Measurements from ENCODE around the gene ATG16L1.

Gene ATG16L1

DNA sequence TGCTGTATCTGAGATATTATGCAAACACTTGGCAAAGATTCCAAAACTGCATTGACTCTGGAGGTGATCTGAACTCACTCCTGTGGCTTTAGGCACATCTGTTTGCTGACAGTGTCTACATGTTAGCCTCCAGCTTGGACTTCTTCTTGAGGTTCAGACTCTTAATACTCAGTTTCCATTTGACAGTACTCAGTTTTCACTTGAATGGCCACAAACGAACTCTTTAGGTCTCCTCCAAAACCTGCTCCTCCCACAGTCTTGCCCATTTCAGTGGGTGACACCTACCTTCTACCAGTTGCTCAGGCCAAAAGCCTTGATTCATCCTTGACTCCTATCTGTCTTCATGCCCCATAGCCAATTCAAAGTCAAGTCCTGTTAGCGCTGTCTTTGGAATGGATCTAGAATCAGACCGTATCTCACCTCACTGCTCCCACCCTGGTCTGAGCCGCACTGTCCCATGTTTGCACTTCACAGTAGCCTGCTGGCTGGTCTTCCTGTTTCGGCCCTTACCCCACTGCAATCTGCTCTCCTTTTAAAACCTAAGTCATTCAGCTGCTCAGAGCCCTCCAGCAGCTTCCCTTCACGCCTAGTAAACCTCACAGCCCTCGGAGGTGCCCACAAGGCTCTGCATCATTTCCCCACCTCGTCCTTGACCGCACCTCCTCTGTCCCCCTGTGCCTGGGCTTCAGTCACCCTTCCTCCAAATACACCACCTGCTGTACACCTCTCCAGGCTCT is 10.5 kb downstream of the ATG16L1 start:
- DNase-seq = no peak

DNA sequence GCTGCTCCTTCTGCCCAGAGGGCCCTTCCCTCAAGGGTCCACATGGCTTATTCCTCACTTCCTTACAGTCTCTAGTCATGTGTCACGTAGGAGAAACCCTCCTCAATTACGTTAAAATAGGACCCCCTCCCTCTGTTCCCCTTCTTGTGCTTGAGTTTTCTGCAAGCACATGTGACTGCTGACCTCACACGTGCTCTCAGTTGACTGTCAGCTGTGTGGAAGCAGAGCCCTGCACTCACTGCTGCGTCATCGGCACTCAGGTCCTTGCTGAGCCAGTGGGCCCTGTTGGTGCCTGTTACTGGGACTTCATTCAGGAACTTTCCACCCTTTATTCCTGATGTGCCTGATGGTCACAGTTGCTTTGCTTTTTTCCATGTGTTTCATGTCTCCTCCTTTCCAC is 11.1 kb downstream of the ATG16L1 start:
- no peak for DNase-seq

DNA sequence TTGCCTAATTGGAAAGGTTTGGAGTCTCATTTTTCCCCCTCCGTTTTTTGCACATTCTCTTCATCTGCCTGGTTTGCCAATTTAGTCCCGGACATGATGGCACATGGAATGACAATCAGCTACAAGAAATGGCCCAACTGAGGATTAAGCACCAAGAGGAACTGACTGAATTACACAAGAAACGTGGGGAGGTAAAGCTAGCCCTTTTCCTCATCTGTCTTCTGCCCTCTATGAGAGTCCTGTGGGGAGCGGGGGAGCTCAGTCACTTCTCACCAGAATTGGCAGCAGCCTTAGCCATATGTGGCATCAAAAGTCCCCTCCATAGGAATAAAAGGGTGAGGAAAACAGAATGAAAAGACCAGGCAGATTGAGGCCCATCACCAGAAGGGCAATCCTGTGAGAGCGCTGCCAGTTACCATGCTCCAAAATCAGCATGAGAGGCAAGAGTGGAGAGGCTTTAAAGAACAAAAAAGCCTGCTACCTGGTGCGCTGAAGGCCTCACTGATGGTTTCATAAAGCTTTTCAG is 11.6 kb downstream of the ATG16L1 start:
- DNase-seq = no peak

DNA sequence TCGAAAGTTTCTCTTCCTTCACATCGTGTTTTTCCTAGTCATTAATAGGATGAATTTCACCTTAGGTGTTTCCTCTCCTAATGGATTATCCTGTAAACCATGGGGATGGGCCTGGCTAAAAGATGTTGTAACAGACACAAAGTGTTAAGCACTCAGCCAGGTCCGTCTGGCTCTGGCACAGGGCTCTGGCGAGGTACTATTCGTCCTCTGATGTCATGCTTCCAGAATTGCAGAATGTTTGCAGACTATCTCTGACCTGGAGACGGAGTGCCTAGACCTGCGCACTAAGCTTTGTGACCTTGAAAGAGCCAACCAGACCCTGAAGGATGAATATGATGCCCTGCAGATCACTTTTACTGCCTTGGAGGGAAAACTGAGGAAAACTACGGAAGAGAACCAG is 13.2 kb downstream of the ATG16L1 start:
- no peak for DNase-seq

- DNase-seq = no peak
These were observed 14.5 kb downstream of the ATG16L1 start for GRCh38 chr2:233265899-233266431.

- DNase-seq = no peak
These were observed 15.0 kb downstream of the ATG16L1 start for GRCh38 chr2:233266481-233266880.

DNA sequence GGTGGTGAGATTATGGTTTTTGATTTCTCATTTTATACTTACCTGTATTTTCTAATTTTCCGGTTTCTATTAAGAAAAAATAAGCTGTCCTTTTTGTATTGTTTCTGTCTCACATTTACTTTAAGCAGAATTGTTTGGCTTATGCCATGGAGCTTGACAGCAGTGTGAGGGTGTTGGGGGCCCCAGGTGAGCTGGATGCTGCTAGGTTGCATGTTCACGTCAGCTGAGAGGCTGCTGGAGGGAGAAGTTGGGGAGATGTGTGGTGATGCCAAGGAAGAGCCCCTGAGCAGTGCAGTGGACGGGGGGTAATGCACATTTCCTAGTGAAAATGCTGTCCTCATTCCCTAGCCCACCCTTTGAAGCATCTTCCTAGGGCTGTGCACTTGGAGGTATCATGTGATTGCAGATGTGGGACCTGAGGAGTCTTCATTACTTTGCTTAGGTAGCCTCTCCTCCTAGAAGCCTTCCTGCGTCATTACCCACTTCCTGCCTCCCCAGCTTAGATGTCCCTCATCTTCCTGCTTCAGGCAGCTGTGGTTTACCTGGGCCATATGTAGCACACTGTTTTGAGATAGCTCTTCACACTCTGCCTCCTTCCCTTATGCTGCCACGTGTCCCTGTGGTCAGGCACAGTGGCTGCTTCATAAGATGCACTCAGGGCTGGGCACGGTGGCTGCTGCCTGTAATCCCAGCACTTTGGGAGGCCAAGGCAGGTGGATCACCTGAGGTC is 16.2 kb downstream of the ATG16L1 start:
- peak; percentile 18 for DNase-seq

GRCh38 chr2:233270366-233270765 is 18.9 kb downstream of the ATG16L1 start:
- no peak for DNase-seq

- DNase-seq = no peak
These were observed 19.5 kb downstream of the ATG16L1 start for GRCh38 chr2:233270951-233271350.

GRCh38 chr2:233271693-233272092 is 20.2 kb downstream of the ATG16L1 start:
- no peak for DNase-seq

DNA sequence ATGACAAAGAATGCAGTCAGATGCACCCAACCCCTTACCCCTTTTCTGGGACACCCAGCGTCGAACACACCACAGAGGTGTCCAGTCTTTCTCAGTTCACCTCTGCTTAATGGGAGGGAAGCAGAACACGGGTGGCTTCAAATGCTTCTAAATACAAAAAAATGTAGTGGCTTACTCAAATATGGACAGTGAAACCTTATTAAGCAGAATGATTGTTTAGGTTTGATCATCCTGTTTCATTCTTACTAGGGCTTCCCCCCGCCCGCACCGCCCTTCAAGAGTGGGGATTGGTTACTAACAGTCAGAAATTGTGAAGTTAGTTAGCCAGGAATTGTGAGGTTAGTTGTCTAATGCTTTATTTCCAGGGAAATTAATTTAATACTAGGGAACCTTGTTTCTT is 21.6 kb downstream of the ATG16L1 start:
- no peak for DNase-seq

GRCh38 chr2:233275223-233275622 is 23.8 kb downstream of the ATG16L1 start:
- no peak for DNase-seq

- no peak for DNase-seq
These were observed 27.4 kb downstream of the ATG16L1 start for GRCh38 chr2:233278921-233279320.

DNA sequence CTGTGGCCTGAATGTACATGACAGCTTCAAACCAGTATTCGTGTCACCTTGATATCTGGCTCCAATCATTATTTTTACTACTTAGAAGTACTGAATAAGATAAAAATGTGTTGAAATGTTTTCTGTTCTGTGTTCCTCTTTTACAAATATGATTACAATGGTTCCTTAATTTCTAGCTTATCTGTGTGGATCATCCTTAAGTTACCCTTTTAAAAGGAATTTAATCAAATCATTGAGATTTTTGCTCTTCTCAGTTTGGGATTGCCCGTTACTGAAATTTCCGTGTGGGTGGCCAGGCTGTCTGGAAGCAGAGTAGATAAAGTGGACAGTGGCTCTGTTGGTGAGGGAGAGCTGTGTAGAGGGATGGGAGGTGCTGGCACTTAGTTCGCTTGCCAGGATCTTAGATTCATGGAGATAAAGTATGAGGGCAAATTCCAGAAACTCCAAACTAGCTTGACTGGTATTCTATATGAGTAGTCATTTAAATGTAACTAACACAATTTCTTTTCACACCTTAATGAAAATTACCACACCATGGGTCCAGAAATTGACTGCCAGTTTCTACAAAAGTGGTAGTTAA is 28.7 kb downstream of the ATG16L1 start:
- DNase-seq = peak; percentile 45

DNA sequence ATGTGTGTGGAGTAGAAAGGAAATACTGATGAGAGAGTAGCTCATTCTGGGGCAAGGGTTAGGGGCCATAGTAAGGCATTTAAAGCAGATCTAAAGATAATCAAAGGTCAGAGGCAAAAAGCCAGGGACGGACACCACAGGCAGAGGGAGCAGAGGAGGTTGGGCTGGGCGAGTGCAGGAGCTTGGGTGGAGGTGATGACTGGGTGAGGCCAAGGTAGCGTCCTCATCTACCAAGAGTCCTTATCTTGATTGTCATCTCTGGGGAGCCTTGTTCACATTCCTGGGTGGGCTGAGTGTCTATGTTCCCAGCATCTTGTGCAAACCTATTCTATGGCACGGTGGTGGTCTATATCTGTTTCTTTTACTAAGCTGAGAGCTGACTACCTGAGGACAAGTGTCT is 30.1 kb downstream of the ATG16L1 start:
- no peak for DNase-seq

DNA sequence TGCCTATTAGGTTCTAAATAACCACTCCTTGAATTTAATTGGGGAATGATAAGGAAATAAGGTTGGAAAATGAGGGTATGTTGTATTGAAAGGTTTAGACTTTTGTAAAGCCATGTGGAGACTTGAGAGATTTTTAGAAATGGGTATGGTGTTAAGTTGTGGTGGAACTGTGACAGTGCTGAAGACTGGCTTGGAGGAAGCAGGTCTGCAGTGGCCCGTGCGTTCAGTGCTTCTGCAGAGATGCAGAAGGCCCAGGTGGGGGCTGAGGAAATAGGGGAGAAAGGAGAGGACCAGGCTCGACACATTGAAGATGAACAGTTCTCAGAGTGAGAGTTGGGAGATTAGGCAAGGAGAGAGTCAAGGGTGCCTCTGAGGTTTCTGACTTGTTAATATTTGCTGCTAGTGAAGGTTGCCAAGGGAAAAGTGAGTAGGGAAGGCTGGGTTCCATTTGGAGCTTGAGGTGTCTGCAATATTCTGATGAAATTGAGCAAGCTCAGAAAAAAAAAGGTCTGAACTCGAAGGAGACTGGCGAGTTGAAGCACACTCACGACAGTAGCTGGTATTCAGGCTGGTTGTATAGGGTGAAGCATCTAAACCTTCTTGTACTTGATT is 30.6 kb downstream of the ATG16L1 start:
- no peak for DNase-seq

DNA sequence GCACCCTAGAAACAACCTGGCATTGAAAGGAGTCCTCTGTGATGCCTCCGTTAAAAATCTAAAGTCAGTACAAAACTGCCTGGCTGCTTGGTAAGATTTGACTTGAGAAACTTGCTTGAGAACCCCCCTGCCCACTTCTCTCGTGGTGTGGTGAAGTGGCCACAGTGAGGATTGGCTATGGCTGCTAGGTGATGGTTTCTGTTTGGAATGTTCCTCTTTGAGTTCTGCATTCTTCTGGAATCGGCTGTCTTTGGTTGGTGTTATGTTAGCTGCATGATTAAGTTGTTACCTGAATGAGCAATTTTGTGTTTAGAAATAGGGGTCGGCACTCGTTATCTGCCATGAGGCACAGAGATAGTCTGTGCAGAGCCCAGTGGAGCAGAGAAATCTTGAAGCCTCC is 34.4 kb downstream of the ATG16L1 start:
- no peak for DNase-seq

- no peak for DNase-seq
These were observed 36.4 kb downstream of the ATG16L1 start for GRCh38 chr2:233287871-233288270.

DNA sequence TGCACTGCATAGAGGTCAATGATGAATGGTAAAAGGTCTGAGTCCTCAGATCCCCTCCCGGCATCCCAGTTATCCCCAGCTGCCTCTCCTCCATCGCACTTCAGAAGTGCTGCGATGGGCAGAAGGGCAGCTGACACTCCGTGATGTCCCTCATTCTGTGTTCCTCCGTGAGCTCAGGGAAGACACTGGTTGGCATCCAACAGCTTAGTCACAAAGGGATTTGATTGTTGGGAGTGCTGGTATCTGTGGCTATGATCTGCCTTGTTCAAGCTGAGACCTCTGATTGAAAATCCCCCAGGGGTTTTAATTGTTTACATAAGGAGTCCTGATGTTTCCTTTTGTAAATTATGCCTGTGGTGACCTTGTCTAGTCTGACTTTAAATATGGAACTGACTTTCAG is 37.2 kb downstream of the ATG16L1 start:
- DNase-seq = no peak

GRCh38 chr2:233289648-233290047 is 38.2 kb downstream of the ATG16L1 start:
- DNase-seq = no peak

DNA sequence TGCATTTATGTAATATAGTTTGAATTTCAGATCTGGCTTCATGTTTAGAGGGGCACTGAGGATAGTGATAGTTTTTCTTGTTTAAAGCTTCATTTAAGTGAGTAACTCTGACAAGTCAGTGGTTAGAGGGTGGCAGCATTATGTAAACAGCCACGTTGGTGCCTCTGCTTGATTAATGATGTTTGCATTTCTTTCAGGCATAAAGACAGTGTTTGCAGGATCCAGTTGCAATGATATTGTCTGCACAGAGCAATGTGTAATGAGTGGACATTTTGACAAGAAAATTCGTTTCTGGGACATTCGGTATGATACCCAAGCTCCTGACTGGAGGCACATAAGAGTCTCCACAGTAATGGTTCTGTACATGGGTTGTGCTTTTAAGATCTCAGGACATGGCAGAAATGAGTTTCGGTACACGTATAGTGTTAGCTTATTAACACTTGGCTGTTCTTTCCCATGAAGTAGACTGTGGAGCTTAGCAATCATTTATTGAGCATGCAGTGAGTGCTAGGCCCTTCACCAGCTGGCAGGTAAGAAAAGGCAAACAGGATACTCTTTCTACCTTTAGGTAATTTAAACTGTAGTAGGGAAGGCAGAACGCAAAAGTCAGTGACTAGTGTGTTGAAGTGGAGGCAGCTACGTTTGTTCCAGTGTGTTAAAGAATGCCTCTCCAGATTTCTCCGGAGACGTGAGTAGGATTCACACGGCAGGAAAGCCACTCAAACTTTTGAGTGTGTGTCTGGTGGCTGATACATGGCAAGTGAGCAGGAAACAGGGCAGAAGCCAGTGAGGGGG is 38.8 kb downstream of the ATG16L1 start:
- no peak for DNase-seq

GRCh38 chr2:233295891-233296290 is 44.4 kb downstream of the ATG16L1 start:
- DNase-seq = no peak
